Cardiac muscle cell (in vitro differentiated cells and primary cell): ENCODE measurements around the gene UNC5B. TPM values are rescaled to one million over a fixed set of nuclear protein-coding genes. Genes with fewer than 3 reads are reported as not detected.

ENCODE experiments used
- DNase-seq, 2 donors: peaks; one replicate each; pipeline versions ENCODE4 v3.0.0 to v3.0.0-alpha.2; 2010 to 2017; ENCODE audit warnings: low read depth in 1 of 2, low spot score in 1 of 2
- H3K27ac ChIP-seq: fragments of 200-600 bp; sonication (generic); 2 replicates; pipeline ENCODE4 v1.5.1; 2016
- H3K27me3 ChIP-seq: fragments of 200-600 bp; sonication (generic); 2 replicates; pipeline ENCODE4 v1.6.0; 2016; ENCODE audit warnings: control low read depth
- H3K36me3 ChIP-seq: fragments of 200-600 bp; sonication (generic); 2 replicates; pipeline ENCODE4 v1.5.1; 2016; ENCODE audit warnings: control low read depth
- H3K4me1 ChIP-seq: fragments of 200-600 bp; sonication (generic); 2 replicates; pipeline ENCODE4 v1.8.1; 2017; ENCODE audit warnings: low read depth, mild to moderate bottlenecking, mixed run types
- H3K4me3 ChIP-seq: fragments of 200-600 bp; sonication (generic); 2 replicates; pipeline ENCODE4 v1.5.1; 2016; ENCODE audit warnings: mild to moderate bottlenecking
- H3K9me3 ChIP-seq: fragments of 200-600 bp; sonication (generic); 2 replicates; pipeline ENCODE4 v1.5.1; 2017; ENCODE audit warnings: low read depth, mild to moderate bottlenecking, control low read depth
- polyA plus RNA-seq: library from polyadenylated mRNA; unstranded; fragments of >200 nt; fragmentation: Nextera tagmentation; extraction: Ambion mirVana; gene quantifications from 2 replicates; pipeline ENCODE4 v1.2.1, GENCODE V29; 2016
- total RNA-seq: library from RNA; depleted of rRNA; stranded (reverse); fragments of >200 nt; gene quantifications from 2 replicates; pipeline ENCODE4 v1.2.3, GENCODE V29; 2016
- TF ChIP-seq, protein P1 (sequence below): IDR thresholded peaks from 2 replicates; pipeline ENCODE4 v1.5.1; 2012; ENCODE audit warnings: low read depth, mild to moderate bottlenecking, low read length

The UNC5B gene
- total and polyA plus RNA-seq, 2 experiments from 2014 or later, result 73.3 to 172 TPM

DNA sequence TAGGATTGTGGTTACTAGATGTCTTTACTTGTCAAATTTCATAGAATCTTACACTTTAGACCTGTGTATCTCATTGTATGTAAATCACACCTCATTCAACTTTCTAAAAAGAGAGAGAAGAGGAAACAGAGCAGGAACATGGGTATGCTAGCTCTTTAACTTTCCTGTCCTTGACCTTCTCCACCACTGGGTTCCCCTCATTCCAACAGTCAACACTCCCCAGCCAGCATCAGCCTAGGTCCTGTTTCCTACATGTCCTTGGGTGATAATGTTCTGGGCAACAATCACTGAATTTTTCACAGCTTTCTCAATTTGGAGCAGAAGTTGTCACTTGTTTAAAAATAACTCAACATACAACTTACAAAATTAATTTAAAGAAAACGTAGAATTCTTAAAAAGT, 9.2 kb upstream of the UNC5B start:
- DNase-seq, result no peak
- TF ChIP-seq, protein P1, sequence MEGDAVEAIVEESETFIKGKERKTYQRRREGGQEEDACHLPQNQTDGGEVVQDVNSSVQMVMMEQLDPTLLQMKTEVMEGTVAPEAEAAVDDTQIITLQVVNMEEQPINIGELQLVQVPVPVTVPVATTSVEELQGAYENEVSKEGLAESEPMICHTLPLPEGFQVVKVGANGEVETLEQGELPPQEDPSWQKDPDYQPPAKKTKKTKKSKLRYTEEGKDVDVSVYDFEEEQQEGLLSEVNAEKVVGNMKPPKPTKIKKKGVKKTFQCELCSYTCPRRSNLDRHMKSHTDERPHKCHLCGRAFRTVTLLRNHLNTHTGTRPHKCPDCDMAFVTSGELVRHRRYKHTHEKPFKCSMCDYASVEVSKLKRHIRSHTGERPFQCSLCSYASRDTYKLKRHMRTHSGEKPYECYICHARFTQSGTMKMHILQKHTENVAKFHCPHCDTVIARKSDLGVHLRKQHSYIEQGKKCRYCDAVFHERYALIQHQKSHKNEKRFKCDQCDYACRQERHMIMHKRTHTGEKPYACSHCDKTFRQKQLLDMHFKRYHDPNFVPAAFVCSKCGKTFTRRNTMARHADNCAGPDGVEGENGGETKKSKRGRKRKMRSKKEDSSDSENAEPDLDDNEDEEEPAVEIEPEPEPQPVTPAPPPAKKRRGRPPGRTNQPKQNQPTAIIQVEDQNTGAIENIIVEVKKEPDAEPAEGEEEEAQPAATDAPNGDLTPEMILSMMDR, result no peak
- no peak overlapping the region for H3K4me3 ChIP-seq
- peaks cover 26% of the 10 kb centered on the region for H3K4me1 ChIP-seq
- no peak overlapping the region for H3K27ac ChIP-seq
- no peaks in the 10 kb centered on the region for H3K9me3 ChIP-seq
- H3K27me3 ChIP-seq, result no peaks in the 10 kb centered on the region
- H3K36me3 ChIP-seq, result no peaks in the 10 kb centered on the region

DNA sequence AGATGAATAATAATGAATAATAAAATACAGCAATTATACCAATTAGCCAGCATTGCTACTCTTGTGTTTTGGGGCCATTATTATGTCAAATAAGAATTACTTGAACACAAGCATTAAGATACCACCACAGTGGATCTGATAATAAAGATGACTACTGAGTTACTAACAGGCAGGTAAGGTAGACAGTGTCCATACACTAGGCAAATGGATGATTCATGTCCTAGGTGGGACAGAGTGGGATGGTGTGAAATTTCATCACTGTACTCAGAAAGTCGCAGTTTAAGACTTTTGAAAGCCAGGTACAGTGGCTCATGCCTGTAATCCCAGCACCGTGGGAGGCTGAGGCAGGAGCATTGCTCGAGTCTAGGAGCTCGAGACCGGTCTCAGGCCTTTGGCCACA, 8.7 kb upstream of the UNC5B start:
- Histone ChIP-seq H3K4me3 (no peak overlapping the region), H3K9me3 (no peaks in the 10 kb centered on the region), H3K27ac (no peak overlapping the region), H3K27me3 (no peaks in the 10 kb centered on the region), H3K36me3 (no peaks in the 10 kb centered on the region), H3K4me1 (peaks cover 26% of the 10 kb centered on the region)
- no peak for DNase-seq
- TF ChIP-seq, protein P1, result no peak

DNA sequence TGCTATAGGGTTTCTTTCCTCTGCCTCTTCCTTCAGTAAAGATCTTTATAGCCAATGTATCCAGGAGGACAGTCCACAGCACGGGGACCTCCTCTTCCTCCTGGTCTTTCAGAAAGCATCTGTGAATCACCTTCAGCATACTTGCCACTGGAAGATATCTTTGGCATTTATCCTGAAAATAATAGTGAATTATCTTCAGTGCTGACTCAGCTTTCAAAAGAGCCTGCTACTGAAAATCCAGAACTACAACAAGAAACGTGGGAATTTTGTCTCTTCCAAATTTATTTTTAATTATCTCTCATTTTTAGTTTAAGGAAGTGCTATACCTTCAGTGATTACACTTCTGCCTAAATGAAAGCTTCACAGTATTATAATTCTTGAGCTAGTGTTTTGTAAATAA, 7.6 kb upstream of the UNC5B start:
- Histone ChIP-seq H3K4me3 (no peak overlapping the region), H3K4me1 (peaks cover 26% of the 10 kb centered on the region), H3K27ac (no peak overlapping the region), H3K9me3 (no peaks in the 10 kb centered on the region), H3K36me3 (no peaks in the 10 kb centered on the region), H3K27me3 (no peaks in the 10 kb centered on the region)
- no peak for DNase-seq
- TF ChIP-seq, protein P1, result no peak

DNA sequence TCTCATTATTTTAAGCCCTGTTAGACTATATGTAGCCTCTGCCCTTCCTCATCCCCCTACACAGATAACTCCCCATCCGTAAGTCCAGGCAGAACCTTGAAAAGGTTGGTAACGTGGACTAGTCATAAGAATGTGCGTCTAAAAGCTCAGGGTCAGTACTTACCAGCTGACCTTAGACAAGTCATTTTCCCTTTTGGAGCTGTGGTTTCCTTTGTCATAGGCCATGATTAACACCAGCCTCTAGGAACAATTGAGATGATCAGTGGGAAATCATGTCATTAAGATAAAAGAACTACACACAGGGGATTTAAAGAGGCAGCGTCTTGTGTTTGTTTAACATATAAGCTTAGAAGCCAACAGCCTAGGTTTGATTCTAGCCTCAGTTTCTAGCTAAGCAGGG, 6.9 kb upstream of the UNC5B start:
- no peaks in the 10 kb centered on the region for H3K36me3 ChIP-seq
- no peaks in the 10 kb centered on the region for H3K9me3 ChIP-seq
- peaks cover 33% of the 10 kb centered on the region for H3K4me1 ChIP-seq
- no peak overlapping the region for H3K27ac ChIP-seq
- H3K4me3 ChIP-seq, result no peak overlapping the region
- DNase-seq, result peak in 1 of 2 donors; percentile 36
- no peaks in the 10 kb centered on the region for H3K27me3 ChIP-seq
- TF ChIP-seq, protein P1, result no peak

DNA sequence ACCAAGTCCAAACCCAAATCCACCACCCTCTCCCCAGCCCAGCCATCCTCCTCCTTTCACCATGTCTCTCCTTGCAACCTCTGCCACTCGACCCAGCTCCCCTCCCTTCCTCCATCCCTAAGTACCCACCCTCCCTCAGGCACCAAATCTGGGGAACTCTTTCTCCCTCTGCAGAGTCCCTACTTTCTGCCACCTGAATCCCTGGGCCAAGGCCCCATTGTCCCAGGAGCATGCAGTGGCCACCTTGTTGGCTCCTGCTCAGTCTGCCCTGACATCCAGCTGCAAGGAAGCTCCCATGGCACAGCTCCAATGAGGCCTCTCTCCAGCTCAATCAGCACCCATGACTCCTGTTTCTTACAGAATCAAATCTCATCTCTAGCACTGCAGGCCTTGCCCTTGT, 5.5 kb upstream of the UNC5B start:
- Histone ChIP-seq H3K27ac (no peak overlapping the region), H3K4me3 (no peak overlapping the region), H3K36me3 (no peaks in the 10 kb centered on the region), H3K9me3 (no peaks in the 10 kb centered on the region), H3K4me1 (peaks cover 27% of the 10 kb centered on the region), H3K27me3 (no peaks in the 10 kb centered on the region)
- TF ChIP-seq, protein P1, result no peak
- no peak for DNase-seq

DNA sequence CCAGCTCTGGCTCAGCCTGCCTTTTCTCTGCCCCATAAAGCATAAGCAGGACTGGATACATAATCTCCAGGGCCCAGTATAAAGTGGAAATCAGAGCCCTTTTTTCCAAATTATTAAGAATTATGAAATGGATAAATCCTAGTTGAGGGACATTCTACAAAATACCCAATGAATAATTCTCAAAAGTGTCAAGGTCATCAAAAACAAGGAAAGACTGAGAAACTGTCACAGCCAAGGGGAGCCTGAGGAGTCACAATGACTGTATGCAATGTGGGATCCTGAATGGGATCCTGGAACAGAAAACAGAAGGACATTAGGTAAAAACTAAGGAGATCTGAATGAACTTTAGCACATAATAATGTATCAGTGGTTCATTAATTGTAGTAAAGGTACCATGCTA, 4.8 kb upstream of the UNC5B start:
- Histone ChIP-seq H3K4me3 (no peak overlapping the region), H3K36me3 (no peaks in the 10 kb centered on the region), H3K4me1 (peaks cover 20% of the 10 kb centered on the region), H3K27ac (no peak overlapping the region), H3K9me3 (no peaks in the 10 kb centered on the region), H3K27me3 (no peaks in the 10 kb centered on the region)
- TF ChIP-seq, protein P1, result no peak
- DNase-seq, result no peak
